Umbilical cord (tissue), 2 donors: ENCODE measurements around the gene TMEM244. TPM values are rescaled to one million over a fixed set of nuclear protein-coding genes. Genes with fewer than 3 reads are reported as not detected.
"Not testable (repeated sequence)": the region's sequence is repeated elsewhere in the genome, so short reads cannot be mapped to it uniquely, and the experiment has no call there.

Source experiments
- DNase-seq: peaks from one replicate; pipeline ENCODE4 v3.0.0-alpha.2; 2015; ENCODE audit warnings: low spot score
- total RNA-seq: library from RNA; depleted of rRNA; stranded (reverse); fragments of >200 nt; gene quantifications from one replicate; pipeline ENCODE4 v1.2.3, GENCODE V29; 2014; ENCODE audit warnings: low replicate concordance; ENCODE audit not compliant: insufficient read depth

TMEM244 gene
- total RNA-seq, 1 donor from 2014 or later = not detected

- no peak for DNase-seq
Measured at GRCh38 chr6:129812145-129812777, 48.9 kb downstream of the TMEM244 start.

- DNase-seq = not testable (repeated sequence)
Measured at GRCh38 chr6:129807141-129807540, 54.0 kb downstream of the TMEM244 start.

GRCh38 chr6:129802920-129803319 lies 58.2 kb downstream of the TMEM244 start:
- not testable (repeated sequence) for DNase-seq

DNA sequence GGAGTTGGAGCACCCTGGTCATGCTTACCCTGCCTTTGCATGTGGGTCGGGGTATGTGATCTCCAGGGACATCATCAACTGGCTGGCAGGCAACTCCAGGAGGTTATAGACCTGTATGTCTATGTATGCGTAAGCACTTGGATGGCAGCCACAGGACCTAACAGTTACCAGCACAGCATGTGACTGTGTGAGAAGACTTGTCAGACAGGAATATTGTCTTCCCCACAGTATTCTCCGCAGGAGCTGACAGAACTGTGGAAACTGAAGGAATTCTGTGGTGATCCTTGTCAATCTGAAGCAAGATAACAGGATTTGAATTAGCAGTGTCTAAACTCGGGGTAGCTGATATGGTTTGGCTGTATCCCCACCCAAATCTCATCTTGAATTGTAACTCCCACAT lies 59.2 kb downstream of the TMEM244 start:
- DNase-seq = no peak

DNA sequence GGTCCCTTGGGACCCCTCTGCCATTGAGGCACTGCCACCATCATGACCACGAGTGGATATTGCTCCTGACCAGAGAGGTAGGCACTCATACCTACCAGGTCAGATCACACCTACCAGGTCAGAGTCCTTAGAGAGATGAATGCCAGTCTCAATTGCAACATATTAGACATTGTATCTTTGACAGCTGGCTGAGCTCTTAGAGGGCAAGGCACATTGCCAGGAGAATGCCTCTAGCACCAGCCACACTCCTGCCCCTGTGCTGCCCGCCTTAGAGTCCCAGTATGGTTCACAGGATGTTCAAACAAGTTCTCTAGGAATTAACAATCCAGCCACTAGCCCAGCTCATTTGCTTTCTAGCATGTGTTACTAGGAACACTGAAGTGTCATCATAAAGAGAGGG lies 65.9 kb downstream of the TMEM244 start:
- no peak for DNase-seq

GRCh38 chr6:129793447-129793846 lies 67.7 kb downstream of the TMEM244 start:
- no peak for DNase-seq

DNA sequence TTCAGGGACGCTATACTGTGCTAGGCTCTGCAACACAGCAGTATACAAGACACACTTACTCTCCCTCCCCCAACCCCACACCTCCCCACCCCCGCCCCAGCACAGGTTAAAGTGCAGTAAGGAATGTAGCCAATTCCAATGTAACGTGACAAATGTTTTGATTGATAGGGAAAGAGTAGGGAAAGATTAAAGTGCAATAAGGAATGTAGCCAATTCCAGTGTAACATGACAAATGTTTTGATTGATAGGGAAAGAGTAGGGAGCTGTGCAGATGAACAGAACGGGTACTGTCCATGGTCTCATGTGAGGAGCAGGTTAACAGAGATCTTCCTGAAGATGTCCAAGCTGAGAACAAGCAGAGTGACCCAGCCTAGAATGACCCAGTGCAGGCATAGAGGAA lies 69.1 kb downstream of the TMEM244 start:
- DNase-seq = no peak

GRCh38 chr6:129790785-129791184 lies 70.3 kb downstream of the TMEM244 start:
- no peak for DNase-seq

- no peak for DNase-seq
Measured at GRCh38 chr6:129789974-129790373, 71.1 kb downstream of the TMEM244 start.

DNA sequence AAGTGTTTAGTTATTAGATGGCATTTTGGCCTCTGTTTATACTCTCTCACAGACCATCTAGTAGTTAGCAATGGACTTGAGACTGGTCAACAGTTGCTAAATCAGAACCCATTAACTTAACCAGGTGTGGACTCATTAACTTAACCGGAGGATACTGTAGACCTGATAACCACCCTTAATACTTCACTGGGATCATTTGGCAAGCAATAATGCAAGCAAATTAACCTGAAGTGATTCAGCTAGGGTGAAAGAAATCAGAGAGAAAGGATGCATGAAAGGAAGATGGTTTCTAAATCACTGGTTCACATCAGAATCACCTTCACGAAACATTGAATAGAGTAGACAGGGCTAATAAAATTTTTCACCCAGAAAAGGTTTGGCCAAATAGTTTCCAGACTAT lies 73.3 kb downstream of the TMEM244 start:
- no peak for DNase-seq

- DNase-seq = no peak
Measured at GRCh38 chr6:129786548-129786947, 74.6 kb downstream of the TMEM244 start.

GRCh38 chr6:129785756-129786135 lies 75.4 kb downstream of the TMEM244 start:
- no peak for DNase-seq

- DNase-seq = no peak
Measured at GRCh38 chr6:129785047-129785755, 75.9 kb downstream of the TMEM244 start.

Other genes with a start within 250 kb of the TMEM244 start
- 27.0 TPM for gene ARHGAP18, start 151.1 kb downstream of the TMEM244 start, total RNA-seq
- gene L3MBTL3, start 157.3 kb upstream of the TMEM244 start, total RNA-seq = 12.0 TPM